ENCODE results near the gene GLIS1.

DNA sequence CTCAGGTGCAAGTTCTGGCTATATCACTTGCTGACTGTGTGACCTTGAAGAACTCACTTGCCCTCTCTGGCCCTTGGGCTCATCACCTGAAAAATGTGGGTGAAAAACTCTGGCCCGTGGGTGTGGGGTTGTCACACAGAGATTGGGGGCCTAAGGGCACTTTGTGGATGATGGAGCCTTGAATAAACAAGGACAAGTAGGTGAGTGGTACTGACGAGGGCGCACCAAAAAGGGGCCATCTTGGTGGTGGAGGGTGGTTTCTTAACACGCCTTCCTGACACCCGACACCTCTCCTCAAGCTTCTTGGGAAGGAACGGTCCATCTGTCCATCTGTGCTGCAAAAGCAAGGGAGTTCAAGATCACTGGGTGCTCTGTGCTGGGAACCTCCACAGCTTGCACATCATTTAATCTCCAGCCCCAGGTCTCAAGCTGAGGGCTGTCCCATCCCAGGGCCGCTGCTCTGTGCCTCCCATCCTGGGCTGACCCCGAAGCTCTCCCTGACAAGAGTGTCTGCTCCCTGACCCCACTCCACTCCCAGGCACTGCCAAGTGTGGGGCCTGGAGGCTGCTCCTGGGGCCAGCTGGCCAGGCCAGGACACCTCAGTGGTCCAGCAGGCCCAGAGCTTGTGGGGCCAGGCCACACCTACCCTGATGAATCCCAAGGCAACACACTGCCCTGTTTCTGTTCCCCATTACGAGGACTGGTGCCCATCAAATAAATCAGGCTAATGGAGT is 97.3 kb downstream of the GLIS1 start:
- TF ChIP-seq, protein P1, sequence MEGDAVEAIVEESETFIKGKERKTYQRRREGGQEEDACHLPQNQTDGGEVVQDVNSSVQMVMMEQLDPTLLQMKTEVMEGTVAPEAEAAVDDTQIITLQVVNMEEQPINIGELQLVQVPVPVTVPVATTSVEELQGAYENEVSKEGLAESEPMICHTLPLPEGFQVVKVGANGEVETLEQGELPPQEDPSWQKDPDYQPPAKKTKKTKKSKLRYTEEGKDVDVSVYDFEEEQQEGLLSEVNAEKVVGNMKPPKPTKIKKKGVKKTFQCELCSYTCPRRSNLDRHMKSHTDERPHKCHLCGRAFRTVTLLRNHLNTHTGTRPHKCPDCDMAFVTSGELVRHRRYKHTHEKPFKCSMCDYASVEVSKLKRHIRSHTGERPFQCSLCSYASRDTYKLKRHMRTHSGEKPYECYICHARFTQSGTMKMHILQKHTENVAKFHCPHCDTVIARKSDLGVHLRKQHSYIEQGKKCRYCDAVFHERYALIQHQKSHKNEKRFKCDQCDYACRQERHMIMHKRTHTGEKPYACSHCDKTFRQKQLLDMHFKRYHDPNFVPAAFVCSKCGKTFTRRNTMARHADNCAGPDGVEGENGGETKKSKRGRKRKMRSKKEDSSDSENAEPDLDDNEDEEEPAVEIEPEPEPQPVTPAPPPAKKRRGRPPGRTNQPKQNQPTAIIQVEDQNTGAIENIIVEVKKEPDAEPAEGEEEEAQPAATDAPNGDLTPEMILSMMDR (IDR thresholded peaks at IDR 0.05; ENCODE audit: extremely low read depth in 1 of 2, insufficient read depth in 1 of 2, low read depth in 1 of 2, low read length in 2 of 2): no peak
- TF ChIP-seq POLR2AphosphoS5 (IDR thresholded peaks at IDR 0.05; ENCODE audit: insufficient read depth, low read depth, low read length): no peak
- no peak for TF ChIP-seq MYC (IDR thresholded peaks at IDR 0.05; ENCODE audit: low read depth, low read length)
- no peak for TF ChIP-seq POLR2A (IDR thresholded peaks at IDR 0.05; ENCODE audit: low read depth, low read length)
- no peak for TF ChIP-seq JUN (IDR thresholded peaks at IDR 0.05; ENCODE audit: borderline replicate concordance, insufficient read depth, insufficient read length, low read depth)
- TF ChIP-seq FOS (IDR thresholded peaks at IDR 0.05; ENCODE audit: borderline replicate concordance, insufficient read depth, low read length): no peak
- TF ChIP-seq EZH2 (IDR thresholded peaks at IDR 0.05; ENCODE audit: borderline replicate concordance, low read depth, low read length, severe bottlenecking): no peak
- TF ChIP-seq GATA2 (IDR thresholded peaks at IDR 0.05; ENCODE audit: insufficient read depth, insufficient read length, low read depth, low read length): no peak
